Measurements from ENCODE around the gene MGP.

DNA sequence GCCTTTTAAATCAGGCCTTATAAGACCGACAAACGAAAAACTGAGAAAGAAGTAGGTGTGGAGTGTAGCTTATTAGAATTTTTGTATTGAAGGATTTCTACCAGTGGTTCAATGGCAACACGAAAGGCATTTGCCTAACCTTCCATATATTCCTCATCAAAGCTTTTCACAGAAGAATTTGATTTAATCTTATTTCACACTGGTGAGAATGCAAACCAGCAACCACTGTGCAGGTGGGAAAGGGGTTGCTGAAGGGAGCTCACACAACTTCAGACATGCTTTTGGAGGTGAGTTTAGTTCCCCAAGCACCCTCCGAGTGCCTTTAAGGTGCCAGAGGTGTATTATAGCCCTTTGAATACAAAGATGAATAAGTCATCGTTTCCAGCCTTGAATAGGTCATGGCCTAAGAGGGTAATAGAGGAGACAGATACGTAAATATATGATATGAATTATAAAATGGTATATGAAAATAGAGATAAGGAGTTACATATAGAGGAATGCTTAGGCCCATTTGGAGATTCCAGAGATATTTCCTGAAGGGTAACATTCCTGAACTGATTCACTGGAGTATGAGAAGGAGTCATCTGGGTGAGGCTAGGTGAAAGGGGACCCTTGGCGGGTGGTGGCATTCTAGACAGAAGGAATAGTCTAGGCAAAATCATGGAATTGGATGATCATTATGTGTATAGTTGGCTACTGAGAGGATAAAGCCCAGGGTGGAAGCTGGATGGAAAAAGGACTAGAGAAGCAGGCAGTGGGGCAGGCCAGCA lies 46.3 kb upstream of the MGP start:
- no peak for TF ChIP-seq POLR2AphosphoS5 (IDR thresholded peaks at IDR 0.05; ENCODE audit: low read depth, low read length)
- no peak for TF ChIP-seq POLR2A (IDR thresholded peaks at IDR 0.05; ENCODE audit: low read depth, low read length)
- TF ChIP-seq TAF1 (IDR thresholded peaks at IDR 0.05; ENCODE audit: borderline replicate concordance, low read depth, low read length), result no peak

All from GM12892 (cell line).